Cardiac fibroblast (primary cell): ENCODE measurements around the gene POLA1.
A peak's percentile ranks its signal among the peaks of the same experiment; 100 is the strongest.
"Not testable (repeated sequence)": the region's sequence is repeated elsewhere in the genome, so short reads cannot be mapped to it uniquely, and the experiment has no call there.

ENCODE experiments used
- DNase-seq, 2 donors: peaks; one replicate each; pipeline versions ENCODE4 v3.0.0 to v3.0.0-alpha.2; 2010; ENCODE audit warnings: low read depth in 2 of 2
- H3K4me3 ChIP-seq, 2 donors: replicated peaks in 1 of 2; 1 replicate in 1 of 2; 2 replicates in 1 of 2; pipeline ENCODE4 v1.5.1; 2011; ENCODE audit warnings: low read depth in 2 of 2, low read length in 2 of 2, mild to moderate bottlenecking in 2 of 2, moderate library complexity in 1 of 2
- TF ChIP-seq, protein P1 (sequence below): IDR thresholded peaks from one replicate; pipeline ENCODE4 v1.5.1; 2011; ENCODE audit warnings: low read depth, mild to moderate bottlenecking, low read length, inconsistent platforms

The POLA1 gene

DNA sequence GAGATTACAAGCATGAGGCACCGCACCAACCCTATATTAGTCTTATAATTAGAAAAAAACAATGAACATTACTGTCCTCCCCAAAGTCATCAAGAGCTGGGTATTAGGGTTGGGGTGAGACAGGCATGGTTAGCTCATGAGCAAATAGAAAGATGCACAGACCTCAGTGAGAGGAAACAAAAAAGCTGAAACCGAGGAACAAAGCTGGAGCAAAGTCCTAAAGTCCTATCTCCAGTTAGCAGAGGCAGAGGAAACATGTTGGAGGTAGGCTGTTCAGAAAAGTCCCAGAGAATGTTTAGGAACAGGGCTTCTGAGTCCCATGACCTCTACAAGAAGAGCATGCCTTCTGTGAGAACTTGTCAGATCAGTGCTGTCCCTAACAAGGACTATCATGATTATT, 41.9 kb upstream of the POLA1 start:
- TF ChIP-seq, protein P1, sequence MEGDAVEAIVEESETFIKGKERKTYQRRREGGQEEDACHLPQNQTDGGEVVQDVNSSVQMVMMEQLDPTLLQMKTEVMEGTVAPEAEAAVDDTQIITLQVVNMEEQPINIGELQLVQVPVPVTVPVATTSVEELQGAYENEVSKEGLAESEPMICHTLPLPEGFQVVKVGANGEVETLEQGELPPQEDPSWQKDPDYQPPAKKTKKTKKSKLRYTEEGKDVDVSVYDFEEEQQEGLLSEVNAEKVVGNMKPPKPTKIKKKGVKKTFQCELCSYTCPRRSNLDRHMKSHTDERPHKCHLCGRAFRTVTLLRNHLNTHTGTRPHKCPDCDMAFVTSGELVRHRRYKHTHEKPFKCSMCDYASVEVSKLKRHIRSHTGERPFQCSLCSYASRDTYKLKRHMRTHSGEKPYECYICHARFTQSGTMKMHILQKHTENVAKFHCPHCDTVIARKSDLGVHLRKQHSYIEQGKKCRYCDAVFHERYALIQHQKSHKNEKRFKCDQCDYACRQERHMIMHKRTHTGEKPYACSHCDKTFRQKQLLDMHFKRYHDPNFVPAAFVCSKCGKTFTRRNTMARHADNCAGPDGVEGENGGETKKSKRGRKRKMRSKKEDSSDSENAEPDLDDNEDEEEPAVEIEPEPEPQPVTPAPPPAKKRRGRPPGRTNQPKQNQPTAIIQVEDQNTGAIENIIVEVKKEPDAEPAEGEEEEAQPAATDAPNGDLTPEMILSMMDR = no peak
- DNase-seq = no peak
- no peak overlapping the region for H3K4me3 ChIP-seq

DNA sequence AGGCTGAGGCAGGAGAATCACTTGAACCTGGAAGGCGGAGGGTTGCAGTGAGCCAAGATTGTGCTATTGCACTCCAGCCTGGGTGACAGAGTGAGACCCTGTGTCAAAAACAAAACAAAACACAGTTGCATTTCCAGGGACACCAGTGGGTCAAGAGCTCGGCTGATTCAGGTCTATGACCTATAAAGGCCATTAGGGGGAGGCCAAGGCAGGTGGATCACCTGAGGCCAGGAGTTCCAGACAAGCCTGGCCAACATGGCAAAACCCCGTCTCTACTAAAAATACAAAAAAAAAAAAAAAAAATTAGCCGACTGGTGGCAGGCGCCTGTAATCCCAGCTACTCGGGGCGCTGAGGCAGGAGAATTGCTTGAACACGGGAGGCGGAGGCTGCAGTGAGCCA, 38.0 kb upstream of the POLA1 start:
- DNase-seq, H3K4me3 ChIP-seq: not testable (repeated sequence)

DNA sequence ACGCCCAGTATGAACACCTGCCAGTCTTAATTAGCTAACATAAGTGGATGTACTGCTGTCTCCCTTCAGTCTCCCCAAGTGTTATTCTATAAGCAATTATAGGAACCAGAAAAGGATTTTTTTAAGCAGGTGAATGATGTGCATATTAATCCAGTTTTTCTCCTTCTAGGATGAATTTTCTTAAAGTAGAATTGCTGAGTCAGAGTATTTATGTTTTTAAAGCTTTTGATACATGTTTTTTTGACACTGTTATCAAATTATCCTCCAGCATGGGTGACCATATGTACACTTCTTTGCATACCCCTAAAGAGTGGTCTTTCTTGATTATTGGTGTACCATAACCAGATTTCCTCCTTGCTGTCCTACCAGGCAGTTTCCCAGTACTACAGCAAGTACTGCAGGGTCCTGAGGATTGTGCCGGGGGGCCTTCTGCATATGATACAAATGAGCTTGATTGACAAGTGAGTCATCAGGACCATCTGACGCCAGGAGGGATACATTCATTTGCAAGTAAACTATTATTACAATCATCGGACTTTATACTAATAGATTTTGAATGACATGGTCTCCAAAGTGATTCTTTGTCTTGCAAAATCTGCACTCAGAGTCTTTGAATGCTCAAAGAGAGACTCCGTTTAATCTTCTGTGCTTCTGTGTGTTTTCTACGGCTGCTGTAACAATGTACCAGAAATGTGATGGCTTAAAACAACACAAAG, 35.9 kb upstream of the POLA1 start:
- no peak for DNase-seq
- no peak overlapping the region for H3K4me3 ChIP-seq
- TF ChIP-seq, protein P1 = no peak

DNA sequence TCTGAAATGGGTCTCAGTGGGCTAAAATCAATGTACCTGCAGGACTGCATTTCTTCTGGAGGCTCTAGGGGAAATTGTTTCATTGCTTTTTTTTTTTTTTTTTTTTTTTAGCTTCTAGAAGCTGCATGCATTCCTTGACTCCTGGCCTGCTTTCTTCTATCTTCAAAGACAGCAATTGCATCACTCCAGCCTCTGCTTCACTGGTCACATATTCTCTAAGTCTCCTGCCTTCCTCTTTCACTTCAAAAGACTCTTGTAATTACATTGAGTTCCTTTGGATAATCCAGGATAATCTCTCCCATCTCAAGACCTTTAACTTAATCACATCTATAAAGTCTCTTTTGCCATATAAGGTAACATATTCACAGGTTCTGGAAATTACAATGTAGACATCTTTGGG, 35.3 kb upstream of the POLA1 start:
- DNase-seq = peak in 1 of 2 donors; percentile 19
- TF ChIP-seq, protein P1 = no peak
- no peak overlapping the region for H3K4me3 ChIP-seq

DNA sequence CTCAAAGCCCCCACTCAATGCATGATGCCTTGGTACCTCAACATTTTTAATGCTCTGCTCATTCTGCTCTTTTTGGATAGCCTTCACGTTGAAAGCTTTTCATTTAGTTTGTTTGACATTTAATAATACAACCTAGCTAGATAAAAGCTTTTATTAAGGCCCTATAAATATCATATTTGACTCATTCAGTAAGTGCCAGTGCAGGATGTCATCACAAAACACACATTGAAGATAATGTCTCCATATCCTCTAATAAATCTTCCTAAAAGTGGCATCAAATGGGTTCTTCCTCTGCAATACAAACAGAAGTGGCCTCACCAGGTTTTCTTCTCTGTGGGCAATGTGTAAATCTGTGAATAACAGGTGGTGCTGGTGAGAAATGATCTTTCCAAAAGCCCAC, 34.6 kb upstream of the POLA1 start:
- no peak for DNase-seq
- no peak overlapping the region for H3K4me3 ChIP-seq
- TF ChIP-seq, protein P1 = no peak

DNA sequence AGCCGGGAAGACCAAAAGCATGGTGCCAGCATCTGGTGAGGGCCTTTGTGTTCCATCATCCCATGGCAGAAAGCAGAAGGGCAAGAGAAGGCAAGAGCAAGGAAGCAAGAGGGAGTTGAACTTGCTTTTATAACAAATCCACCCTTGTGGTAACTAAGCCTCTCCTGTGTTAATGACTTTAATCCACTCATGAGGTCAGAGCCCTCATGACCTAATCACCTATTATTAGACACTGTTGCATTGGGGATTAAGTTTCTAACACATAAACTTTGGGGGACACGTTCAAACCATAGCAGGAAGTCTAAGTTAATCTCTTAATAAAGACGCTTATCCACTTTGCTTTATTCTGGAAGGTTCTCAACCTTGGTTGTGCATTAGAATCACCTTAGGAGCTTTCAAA, 34.1 kb upstream of the POLA1 start:
- TF ChIP-seq, protein P1 = no peak
- H3K4me3 ChIP-seq = no peak overlapping the region
- DNase-seq = no peak

DNA sequence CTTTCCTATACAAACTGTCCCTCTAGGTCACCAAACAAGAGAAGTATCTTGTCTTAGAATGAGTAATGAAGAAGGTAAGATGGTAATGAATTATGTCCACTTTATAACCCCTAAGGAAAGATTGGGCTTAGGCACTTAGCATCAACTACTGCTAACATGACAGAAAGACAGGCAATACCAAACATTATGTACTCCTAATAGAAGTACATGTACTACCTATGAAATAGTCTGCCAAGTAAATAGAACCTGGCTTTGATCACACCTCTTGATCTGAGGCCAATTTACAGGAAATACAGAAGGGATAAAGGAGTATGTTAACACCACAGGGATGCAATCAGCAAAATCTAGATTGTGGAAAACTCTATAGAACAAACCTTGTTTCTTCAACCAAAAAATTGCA, 32.4 kb upstream of the POLA1 start:
- no peak overlapping the region for H3K4me3 ChIP-seq
- no peak for DNase-seq
- TF ChIP-seq, protein P1 = no peak
